IPS DF 6.9 (cell line): ENCODE results near the gene TBC1D1.

Experiments used
- DNase-seq: peaks from one replicate; pipeline ENCODE4 v3.0.0-alpha.2; 2013; ENCODE audit warnings: low read depth, low spot score
- H3K27ac ChIP-seq: one replicate; pipeline ENCODE4 v1.5.1; 2013; ENCODE audit warnings: low read length, control low read depth
- H3K27me3 ChIP-seq: 2 replicates; pipeline ENCODE4 v1.6.1; 2013; ENCODE audit warnings: mild to moderate bottlenecking, low read length; ENCODE audit not compliant: control insufficient read depth, insufficient read depth
- H3K36me3 ChIP-seq: 2 replicates; pipeline ENCODE4 v1.6.1; 2013; ENCODE audit warnings: low read length; ENCODE audit not compliant: control insufficient read depth, insufficient read depth
- H3K4me1 ChIP-seq: 2 replicates; pipeline ENCODE4 v1.6.1; 2013; ENCODE audit warnings: low read length; ENCODE audit not compliant: control insufficient read depth, insufficient read depth
- H3K4me3 ChIP-seq: 2 replicates; pipeline ENCODE4 v1.5.1; 2013; ENCODE audit warnings: mild to moderate bottlenecking, low read length
- H3K9me3 ChIP-seq: 2 replicates; pipeline ENCODE4 v1.6.1; 2013; ENCODE audit warnings: low read length, inconsistent platforms; ENCODE audit not compliant: control insufficient read depth, insufficient read depth
- WGBS: extraction: QIAGEN DNeasy Blood & Tissue Kit; methylation state at CpG from one replicate; pipeline ENCODE4 v1.1.7; 2013; ENCODE audit warnings: mixed read lengths, missing lambda C conversion rate; ENCODE audit not compliant: insufficient read length, insufficient coverage; 5-methylcytosine and 5-hydroxymethylcytosine counted together

TBC1D1 gene

GRCh38 chr4:38099020-38099600 is 208.2 kb downstream of the TBC1D1 start:
- no CpG with 5 or more reads among the region's 4 CpGs for WGBS
- Histone ChIP-seq H3K4me3 (no peak overlapping the region), H3K27ac (no peak overlapping the region), H3K27me3 (no peaks in the 10 kb centered on the region), H3K36me3 (peaks cover under 1% of the 10 kb centered on the region; the same call in 1 of the 2 replicates), H3K4me1 (no peaks in the 10 kb centered on the region), H3K9me3 (no peaks in the 10 kb centered on the region)
- DNase-seq: no peak

- H3K9me3 ChIP-seq: no peaks in the 10 kb centered on the region
- H3K27ac ChIP-seq: no peak overlapping the region
- H3K27me3 ChIP-seq: no peaks in the 10 kb centered on the region
- DNase-seq: no peak
- no CpG with 5 or more reads among the region's 3 CpGs for WGBS
- H3K36me3 ChIP-seq: peaks cover 3% of the 10 kb centered on the region; the same call in 1 of the 2 replicates
- no peaks in the 10 kb centered on the region for H3K4me1 ChIP-seq
- no peak overlapping the region for H3K4me3 ChIP-seq
Observed at GRCh38 chr4:38099908-38100407, 209.1 kb downstream of the TBC1D1 start.

GRCh38 chr4:38100474-38101255 is 209.8 kb downstream of the TBC1D1 start:
- H3K36me3 ChIP-seq: peaks cover 3% of the 10 kb centered on the region; the same call in 1 of the 2 replicates
- H3K4me1 ChIP-seq: no peaks in the 10 kb centered on the region
- no peaks in the 10 kb centered on the region for H3K9me3 ChIP-seq
- no peaks in the 10 kb centered on the region for H3K27me3 ChIP-seq
- H3K27ac ChIP-seq: no peak overlapping the region
- no peak overlapping the region for H3K4me3 ChIP-seq
- no CpG with 5 or more reads among the region's 5 CpGs for WGBS
- DNase-seq: no peak

GRCh38 chr4:38101563-38101962 is 210.7 kb downstream of the TBC1D1 start:
- H3K27me3 ChIP-seq: no peaks in the 10 kb centered on the region
- H3K36me3 ChIP-seq: peaks cover 8% of the 10 kb centered on the region; the same call in 1 of the 2 replicates
- no peak overlapping the region for H3K27ac ChIP-seq
- WGBS: no CpG with 5 or more reads among the region's 4 CpGs
- peaks cover 1% of the 10 kb centered on the region; the same call in 1 of the 2 replicates for H3K4me1 ChIP-seq
- no peak overlapping the region for H3K4me3 ChIP-seq
- no peaks in the 10 kb centered on the region for H3K9me3 ChIP-seq
- DNase-seq: no peak

- Histone ChIP-seq H3K27me3 (no peaks in the 10 kb centered on the region), H3K36me3 (peaks cover 8% of the 10 kb centered on the region; the same call in 1 of the 2 replicates), H3K4me3 (no peak overlapping the region), H3K27ac (no peak overlapping the region), H3K4me1 (peaks cover 1% of the 10 kb centered on the region; the same call in 1 of the 2 replicates), H3K9me3 (no peaks in the 10 kb centered on the region)
- no CpG with 5 or more reads among the region's 7 CpGs for WGBS
- DNase-seq: no peak
Observed at GRCh38 chr4:38102957-38103588, 212.2 kb downstream of the TBC1D1 start.

- DNase-seq: no peak
- H3K4me1 ChIP-seq: peaks cover 1% of the 10 kb centered on the region; the same call in 1 of the 2 replicates
- H3K27me3 ChIP-seq: no peaks in the 10 kb centered on the region
- WGBS: no CpG with 5 or more reads among the region's 7 CpGs
- peaks cover 11% of the 10 kb centered on the region; the same call in 1 of the 2 replicates for H3K36me3 ChIP-seq
- H3K9me3 ChIP-seq: no peaks in the 10 kb centered on the region
- no peak overlapping the region for H3K4me3 ChIP-seq
- H3K27ac ChIP-seq: no peak overlapping the region
Observed at GRCh38 chr4:38105475-38106220, 214.8 kb downstream of the TBC1D1 start.

GRCh38 chr4:38106311-38106710 is 215.4 kb downstream of the TBC1D1 start:
- H3K9me3 ChIP-seq: no peaks in the 10 kb centered on the region
- peaks cover 11% of the 10 kb centered on the region; the same call in 1 of the 2 replicates for H3K36me3 ChIP-seq
- no CpG with 5 or more reads among the region's 4 CpGs for whole genome bisulfite sequencing
- H3K4me1 ChIP-seq: peaks cover 1% of the 10 kb centered on the region; the same call in 1 of the 2 replicates
- no peak overlapping the region for H3K27ac ChIP-seq
- DNase-seq: no peak
- H3K27me3 ChIP-seq: no peaks in the 10 kb centered on the region
- H3K4me3 ChIP-seq: no peak overlapping the region

- Histone ChIP-seq H3K4me3 (no peak overlapping the region), H3K27me3 (no peaks in the 10 kb centered on the region), H3K36me3 (peaks cover 11% of the 10 kb centered on the region; the same call in 1 of the 2 replicates), H3K4me1 (peaks cover 1% of the 10 kb centered on the region; the same call in 1 of the 2 replicates), H3K9me3 (no peaks in the 10 kb centered on the region), H3K27ac (no peak overlapping the region)
- DNase-seq: no peak
- whole genome bisulfite sequencing: no CpG with 5 or more reads among the region's 10 CpGs
Observed at GRCh38 chr4:38106886-38107514, 216.1 kb downstream of the TBC1D1 start.

- no peak for DNase-seq
- no peak overlapping the region for H3K27ac ChIP-seq
- whole genome bisulfite sequencing: no CpG with 5 or more reads among the region's 2 CpGs
- H3K4me1 ChIP-seq: peaks cover 3% of the 10 kb centered on the region; the same call in 1 of the 2 replicates
- no peaks in the 10 kb centered on the region for H3K27me3 ChIP-seq
- no peaks in the 10 kb centered on the region for H3K9me3 ChIP-seq
- peaks cover 11% of the 10 kb centered on the region; the same call in 1 of the 2 replicates for H3K36me3 ChIP-seq
- H3K4me3 ChIP-seq: no peak overlapping the region
Observed at GRCh38 chr4:38107818-38108217, 216.9 kb downstream of the TBC1D1 start.
